Thoracic aorta (tissue), 2 donors: ENCODE data around the gene SLC9A3. TPM values are rescaled to one million over a fixed set of nuclear protein-coding genes. Genes with fewer than 3 reads are reported as not detected.

Experiments
- ATAC-seq: fragments of 150-250 bp; one replicate; pipeline ENCODE4 v1.8.0; 2017; ENCODE audit warnings: low read depth; ENCODE audit not compliant: insufficient number of reproducible peaks, low FRiP score
- DNase-seq: peaks from one replicate; pipeline ENCODE4 v3.0.0-alpha.2; 2020; ENCODE audit warnings: low spot score
- H3K27ac ChIP-seq, 2 donors: fragments of 200-600 bp; sonication (generic); 1 replicate in 1 of 2; 2 replicates in 1 of 2; pipeline ENCODE4 v1.5.1; 2016; ENCODE audit warnings: mild to moderate bottlenecking in 2 of 2, moderate library complexity in 2 of 2
- H3K27me3 ChIP-seq: fragments of 200-600 bp; sonication (generic); replicated peaks from 2 replicates; pipeline ENCODE4 v1.6.0; 2016; ENCODE audit warnings: mild to moderate bottlenecking; ENCODE audit not compliant: insufficient read depth
- H3K36me3 ChIP-seq: fragments of 200-600 bp; sonication (generic); one replicate; pipeline ENCODE4 v1.5.1; 2016
- H3K4me1 ChIP-seq, 2 donors: fragments of 200-600 bp; sonication (generic); 1 replicate in 1 of 2; 2 replicates in 1 of 2; pipeline versions ENCODE4 v1.5.1 to v1.6.0; 2016; ENCODE audit warnings: low read depth in 2 of 2, mild to moderate bottlenecking in 1 of 2; ENCODE audit not compliant: control insufficient read depth in 1 of 2
- H3K4me3 ChIP-seq: fragments of 200-600 bp; sonication (generic); 2 replicates; pipeline ENCODE4 v1.5.1; 2016; ENCODE audit warnings: mild to moderate bottlenecking
- H3K9me3 ChIP-seq: fragments of 200-600 bp; sonication (generic); 2 replicates; pipeline ENCODE4 v1.5.1; 2016
- total RNA-seq, 2 donors: library from RNA; depleted of rRNA; stranded (reverse); fragments of >200 nt; gene quantifications; one replicate each; pipeline versions ENCODE4 v1.1.0 to v1.2.3, GENCODE V29; 2016
- TF ChIP-seq, protein P1 (sequence below): fragments of 200-600 bp; sonication (generic); IDR thresholded peaks from one replicate; pipeline ENCODE4 v1.5.1; 2019; ENCODE audit warnings: antibody characterized with exemption

SLC9A3 gene
- total RNA-seq, 2 donors from 2014 or later: 1.6 to 1.8 TPM

- H3K36me3 ChIP-seq: no peaks in the 10 kb centered on the region
- no peaks in the 10 kb centered on the region for H3K27me3 ChIP-seq
- H3K27ac ChIP-seq: no peak overlapping the region
- H3K9me3 ChIP-seq: no peaks in the 10 kb centered on the region
- DNase-seq (no peak), ATAC-seq (no peak)
- H3K4me1 ChIP-seq: peaks cover 7 to 8% of the 10 kb centered on the region in 2 donors
- TF ChIP-seq, protein P1, sequence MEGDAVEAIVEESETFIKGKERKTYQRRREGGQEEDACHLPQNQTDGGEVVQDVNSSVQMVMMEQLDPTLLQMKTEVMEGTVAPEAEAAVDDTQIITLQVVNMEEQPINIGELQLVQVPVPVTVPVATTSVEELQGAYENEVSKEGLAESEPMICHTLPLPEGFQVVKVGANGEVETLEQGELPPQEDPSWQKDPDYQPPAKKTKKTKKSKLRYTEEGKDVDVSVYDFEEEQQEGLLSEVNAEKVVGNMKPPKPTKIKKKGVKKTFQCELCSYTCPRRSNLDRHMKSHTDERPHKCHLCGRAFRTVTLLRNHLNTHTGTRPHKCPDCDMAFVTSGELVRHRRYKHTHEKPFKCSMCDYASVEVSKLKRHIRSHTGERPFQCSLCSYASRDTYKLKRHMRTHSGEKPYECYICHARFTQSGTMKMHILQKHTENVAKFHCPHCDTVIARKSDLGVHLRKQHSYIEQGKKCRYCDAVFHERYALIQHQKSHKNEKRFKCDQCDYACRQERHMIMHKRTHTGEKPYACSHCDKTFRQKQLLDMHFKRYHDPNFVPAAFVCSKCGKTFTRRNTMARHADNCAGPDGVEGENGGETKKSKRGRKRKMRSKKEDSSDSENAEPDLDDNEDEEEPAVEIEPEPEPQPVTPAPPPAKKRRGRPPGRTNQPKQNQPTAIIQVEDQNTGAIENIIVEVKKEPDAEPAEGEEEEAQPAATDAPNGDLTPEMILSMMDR: no peak
- no peak overlapping the region for H3K4me3 ChIP-seq
Observed at GRCh38 chr5:438481-438981, 85.7 kb downstream of the SLC9A3 start.

DNA sequence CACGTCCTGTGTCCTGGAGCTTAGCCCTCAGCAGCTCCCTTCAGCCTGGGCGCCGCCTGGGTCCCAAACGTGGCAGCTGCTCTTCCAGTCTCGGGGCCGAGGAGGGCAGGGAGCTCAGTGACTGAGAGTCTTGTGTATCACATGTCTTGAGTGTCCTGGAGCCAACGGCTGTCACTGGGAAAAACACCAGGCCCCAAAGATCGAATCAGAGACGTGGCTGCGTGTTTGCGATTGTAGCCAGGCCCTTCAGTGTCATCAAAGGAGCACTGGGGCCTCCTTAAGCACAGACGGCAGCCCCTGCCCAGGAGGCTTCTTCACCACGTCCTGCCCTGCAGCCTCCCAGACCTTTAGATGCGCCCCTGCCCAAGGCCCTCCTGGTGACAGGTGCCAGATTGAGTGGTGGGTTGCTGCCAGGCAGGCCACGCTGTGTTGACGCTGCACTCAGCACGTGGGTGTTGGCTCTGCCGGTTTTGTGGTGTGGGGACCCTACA is 86.9 kb downstream of the SLC9A3 start:
- Histone ChIP-seq H3K27me3 (no peaks in the 10 kb centered on the region), H3K4me1 (peaks cover 5% of the 10 kb centered on the region in 2 donors), H3K4me3 (no peak overlapping the region), H3K27ac (no peak overlapping the region), H3K9me3 (no peaks in the 10 kb centered on the region), H3K36me3 (no peaks in the 10 kb centered on the region)
- TF ChIP-seq, protein P1: no peak
- ATAC-seq: no peak
- DNase-seq: no peak

DNA sequence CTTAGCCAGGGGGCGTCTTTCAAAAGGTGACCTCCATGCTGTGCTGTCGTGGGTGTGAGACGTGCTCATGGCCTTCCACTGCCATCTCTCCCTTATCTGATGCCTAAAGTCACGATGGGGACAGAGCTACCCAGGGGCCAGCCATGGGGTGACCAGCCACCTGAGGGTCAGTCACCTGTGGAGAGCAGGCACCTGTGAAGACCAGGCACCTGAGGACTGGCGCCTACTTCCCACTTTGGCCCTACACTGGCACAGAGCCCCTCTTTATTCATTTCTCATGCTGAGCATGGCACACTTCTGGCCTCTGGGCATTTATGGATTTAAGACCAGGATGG is 87.6 kb downstream of the SLC9A3 start:
- TF ChIP-seq, protein P1: no peak
- no peak for DNase-seq
- no peaks in the 10 kb centered on the region for H3K9me3 ChIP-seq

GRCh38 chr5:435961-436640 is 88.1 kb downstream of the SLC9A3 start:
- Histone ChIP-seq H3K4me1 (no peaks in the 10 kb centered on the region), H3K36me3 (no peaks in the 10 kb centered on the region), H3K27me3 (no peaks in the 10 kb centered on the region), H3K27ac (no peak overlapping the region), H3K9me3 (no peaks in the 10 kb centered on the region), H3K4me3 (no peak overlapping the region)
- TF ChIP-seq, protein P1: no peak
- no peak for DNase-seq
- no peak for ATAC-seq

More for the DNA sequence above, 87.6 kb downstream of the SLC9A3 start:
- H3K36me3 ChIP-seq: no peaks in the 10 kb centered on the region
- no peak for ATAC-seq
- no peak overlapping the region for H3K4me3 ChIP-seq
- no peaks in the 10 kb centered on the region for H3K4me1 ChIP-seq
- H3K27me3 ChIP-seq: no peaks in the 10 kb centered on the region
- no peak overlapping the region for H3K27ac ChIP-seq

GRCh38 chr5:435156-435790 is 89.0 kb downstream of the SLC9A3 start:
- no peaks in the 10 kb centered on the region for H3K9me3 ChIP-seq
- no peak overlapping the region for H3K27ac ChIP-seq
- DNase-seq (no peak), ATAC-seq (no peak)
- H3K4me1 ChIP-seq: no peaks in the 10 kb centered on the region
- no peaks in the 10 kb centered on the region for H3K36me3 ChIP-seq
- TF ChIP-seq, protein P1: no peak
- H3K4me3 ChIP-seq: no peak overlapping the region
- no peaks in the 10 kb centered on the region for H3K27me3 ChIP-seq
